DMS153 treated with DMSO at 0.1 percent for 48 hours (cell line): ENCODE measurements around the gene RHOD.
A peak's percentile ranks its signal among the peaks of the same experiment; 100 is the strongest.

Experiments
- DNase-seq: peaks from one replicate; lab custom pipeline; 2025; ENCODE audit not compliant: unreplicated experiment; lab: John Stamatoyannopoulos, UW

Gene RHOD

DNA sequence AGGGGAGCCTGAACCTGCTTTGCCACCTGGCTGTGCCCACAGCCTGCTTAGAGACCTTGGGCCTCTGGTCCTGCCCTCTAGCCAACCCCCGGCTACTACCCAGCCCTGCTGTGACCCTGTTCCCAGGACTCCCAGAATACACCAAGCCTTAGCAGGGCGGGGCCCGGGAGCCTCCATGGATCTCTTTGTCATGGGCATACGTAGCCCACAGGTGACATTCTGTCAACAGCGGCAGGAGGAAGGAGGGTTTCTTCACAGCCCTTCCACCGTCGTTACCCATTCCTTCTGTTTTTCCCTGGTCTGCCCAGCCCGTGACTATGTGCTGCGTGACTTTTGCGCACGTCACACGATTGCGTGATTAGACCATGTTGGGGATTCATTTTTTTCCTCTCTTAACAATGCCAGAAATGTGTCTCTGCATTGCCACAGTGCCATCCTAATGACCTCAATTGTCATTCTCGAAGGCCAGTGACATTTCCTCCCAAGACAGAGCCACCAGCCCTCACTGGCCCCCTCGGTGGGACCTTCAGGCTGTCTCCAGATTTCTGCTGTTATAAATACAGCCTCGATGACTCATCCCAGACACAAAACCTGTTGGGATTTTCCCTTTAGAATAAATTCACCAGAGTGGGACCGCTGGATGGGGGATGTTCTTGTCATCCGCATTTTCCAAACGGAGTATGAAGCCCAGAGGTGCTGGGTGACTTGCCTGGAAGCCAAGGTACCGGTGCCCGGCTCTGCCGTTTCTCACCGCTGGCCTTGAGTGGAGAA, 24.7 kb upstream of the RHOD start:
- DNase-seq, result no peak

DNA sequence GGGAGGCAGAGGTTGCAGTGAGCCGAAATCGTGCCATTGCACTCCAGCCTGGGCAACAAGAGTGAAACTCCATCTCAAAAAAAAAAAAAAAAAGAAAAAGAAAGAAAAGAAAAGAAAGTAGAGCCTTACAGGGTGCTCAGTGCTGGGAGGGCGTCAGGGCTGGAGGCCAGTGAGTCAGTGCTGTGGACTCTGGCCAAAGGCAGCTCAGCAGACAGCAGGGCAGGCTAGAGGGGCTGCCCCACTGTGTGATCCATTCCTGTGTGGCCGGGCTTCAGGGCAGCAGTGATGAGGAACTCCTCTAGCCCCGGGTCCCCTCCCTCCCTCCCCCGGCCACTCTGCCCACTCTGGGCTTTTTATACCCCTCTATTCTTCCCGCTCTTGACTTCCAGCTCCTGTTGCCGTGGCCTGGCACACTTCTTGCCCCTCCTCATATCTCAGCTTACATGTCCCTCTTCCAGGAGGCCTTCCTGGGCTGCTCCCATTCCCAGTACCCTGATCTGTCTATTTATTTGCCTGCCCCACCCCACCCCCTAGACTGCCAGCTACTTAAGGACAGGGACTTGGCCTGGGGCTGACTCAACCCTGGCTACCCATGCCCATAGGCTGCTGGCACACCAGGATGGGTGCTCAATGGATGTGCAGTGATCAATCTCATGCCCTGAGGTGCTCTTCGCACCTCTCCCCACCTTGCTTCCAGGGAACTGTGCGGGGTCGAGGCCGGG, 23.7 kb upstream of the RHOD start:
- no peak for DNase-seq

DNA sequence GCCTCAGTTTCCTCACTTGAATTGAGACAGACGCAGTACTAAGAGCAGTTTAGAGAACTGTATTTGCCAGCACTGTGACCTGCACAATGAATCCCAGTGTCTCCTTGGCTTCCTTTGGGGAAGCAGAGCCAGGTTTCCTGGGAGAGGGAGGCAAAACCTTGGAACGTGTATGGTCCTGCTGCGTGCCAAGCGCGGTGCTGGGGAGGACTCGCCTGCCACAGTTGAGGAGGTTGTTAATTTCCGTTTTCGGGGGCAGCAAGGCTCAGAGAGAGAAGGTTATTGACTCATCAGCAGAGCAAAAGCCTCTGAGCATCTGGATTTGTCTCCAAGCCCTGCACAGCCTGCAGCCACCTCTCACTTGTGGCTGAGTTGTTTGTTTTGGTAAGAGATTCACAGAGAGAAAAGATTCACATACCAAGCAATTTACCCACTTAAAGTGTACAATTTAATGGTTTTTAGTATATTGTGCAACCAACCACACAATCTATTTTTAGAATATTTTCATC, 22.9 kb upstream of the RHOD start:
- no peak for DNase-seq

DNA sequence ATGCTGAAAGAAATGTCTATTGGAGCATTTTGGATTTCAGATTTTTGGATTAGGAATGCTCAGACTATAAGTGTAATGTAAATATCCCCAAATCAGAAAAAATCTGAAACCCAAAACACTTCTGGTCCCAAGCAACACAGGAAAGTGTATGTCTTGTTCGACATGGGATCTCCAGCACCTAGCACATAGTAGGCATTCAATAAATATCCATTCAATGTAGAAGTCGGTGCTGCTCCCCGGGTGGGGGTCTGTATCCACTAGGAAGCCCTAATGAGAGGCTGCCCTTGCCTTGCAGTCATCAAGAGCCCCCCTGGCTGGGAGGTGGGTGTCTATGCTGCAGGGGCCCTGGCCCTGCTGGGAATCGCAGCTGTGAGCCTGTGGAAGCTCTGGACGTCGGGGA, 22.3 kb upstream of the RHOD start:
- DNase-seq, result no peak

DNA sequence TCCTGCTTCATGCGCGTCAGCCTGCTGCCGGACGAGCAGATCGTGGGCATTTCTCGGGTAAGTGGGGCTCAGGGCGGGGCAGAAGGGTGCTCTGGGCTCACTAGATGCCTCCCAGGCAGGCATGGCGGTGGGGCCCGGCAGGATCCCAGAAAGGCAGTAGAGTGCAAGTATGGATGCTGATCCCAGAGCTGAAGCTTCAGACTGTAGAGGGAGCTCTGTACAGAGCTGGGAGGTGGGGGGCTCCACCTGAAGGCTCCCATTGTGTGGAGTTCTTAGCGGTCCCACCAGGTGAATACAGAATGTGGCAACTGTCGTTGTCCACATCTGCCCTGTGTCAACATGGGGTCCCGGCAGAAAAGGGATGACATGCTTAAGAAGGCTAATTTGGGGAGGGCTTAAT, 16.5 kb upstream of the RHOD start:
- no peak for DNase-seq

DNA sequence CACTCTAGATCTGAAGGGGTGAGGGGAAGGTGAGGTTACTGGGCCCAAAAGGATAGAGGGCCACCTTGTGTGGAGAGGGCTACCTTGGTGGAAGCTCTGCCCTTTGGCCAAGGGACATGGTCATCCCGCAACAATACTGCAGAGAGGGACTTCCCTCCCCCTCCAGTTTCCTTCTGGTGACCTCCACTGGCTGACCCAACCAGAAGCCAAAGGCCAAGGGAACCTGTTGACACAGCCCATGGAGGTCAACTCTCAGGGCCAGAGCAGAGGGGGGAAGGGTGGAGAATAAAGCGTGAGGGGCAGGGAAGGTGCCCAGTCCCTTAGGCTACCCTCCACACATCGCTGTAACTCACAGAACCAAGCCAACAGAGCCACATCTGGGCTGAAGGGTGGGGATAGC, 15.0 kb upstream of the RHOD start:
- DNase-seq, result no peak

DNA sequence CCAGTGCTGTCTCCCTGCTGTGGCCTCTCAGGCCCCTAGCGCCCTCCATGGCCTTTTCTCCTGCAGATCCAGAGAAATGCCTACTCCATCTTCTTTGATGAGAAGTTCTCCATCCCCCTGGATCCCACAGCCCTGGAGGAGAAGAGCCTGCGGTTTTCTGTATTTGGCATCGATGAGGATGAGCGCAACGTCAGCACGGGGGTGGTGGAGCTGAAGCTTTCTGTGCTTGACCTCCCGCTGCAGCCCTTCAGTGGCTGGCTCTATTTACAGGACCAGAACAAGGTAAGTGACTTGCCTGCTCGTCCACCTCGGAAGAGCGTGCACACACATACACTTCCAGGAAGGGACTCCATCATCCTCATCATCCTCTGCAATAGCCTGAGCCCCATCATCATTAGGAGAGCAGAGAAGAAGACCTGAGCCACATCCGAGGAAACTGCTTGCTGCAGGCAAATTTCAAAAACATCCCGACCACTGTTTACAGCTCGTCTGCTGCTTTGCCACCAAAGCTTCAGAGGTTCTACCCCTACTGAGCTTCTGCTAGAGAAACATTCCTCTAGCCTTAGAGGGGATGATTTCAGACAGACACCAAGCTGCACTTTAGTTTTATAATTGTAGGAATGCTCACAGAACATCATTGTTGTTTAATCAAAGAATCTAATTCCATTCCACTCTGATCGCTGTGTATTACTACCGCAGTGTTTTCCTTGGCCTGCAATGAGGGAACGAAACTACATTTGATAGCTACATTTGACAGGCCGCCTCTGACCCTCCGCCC, 12.9 kb upstream of the RHOD start:
- no peak for DNase-seq

DNA sequence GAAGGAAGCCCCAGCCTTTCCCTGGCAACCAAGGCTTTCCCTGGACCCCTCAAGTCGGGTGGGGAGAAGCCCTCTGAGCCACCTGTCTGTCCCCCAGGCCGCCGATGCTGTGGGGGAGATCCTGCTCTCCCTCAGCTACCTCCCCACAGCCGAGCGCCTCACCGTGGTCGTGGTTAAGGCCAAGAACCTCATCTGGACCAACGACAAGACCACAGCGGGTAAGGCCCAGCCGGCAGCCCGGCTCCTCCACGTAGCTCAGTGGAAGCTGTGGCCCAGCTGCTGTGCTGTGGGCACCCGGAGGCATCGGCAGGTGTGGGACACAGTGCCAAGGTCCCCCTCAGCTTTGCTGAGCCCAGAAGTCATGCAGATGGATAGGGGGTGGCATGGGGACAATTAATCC, 12.2 kb upstream of the RHOD start:
- DNase-seq, result no peak

DNA sequence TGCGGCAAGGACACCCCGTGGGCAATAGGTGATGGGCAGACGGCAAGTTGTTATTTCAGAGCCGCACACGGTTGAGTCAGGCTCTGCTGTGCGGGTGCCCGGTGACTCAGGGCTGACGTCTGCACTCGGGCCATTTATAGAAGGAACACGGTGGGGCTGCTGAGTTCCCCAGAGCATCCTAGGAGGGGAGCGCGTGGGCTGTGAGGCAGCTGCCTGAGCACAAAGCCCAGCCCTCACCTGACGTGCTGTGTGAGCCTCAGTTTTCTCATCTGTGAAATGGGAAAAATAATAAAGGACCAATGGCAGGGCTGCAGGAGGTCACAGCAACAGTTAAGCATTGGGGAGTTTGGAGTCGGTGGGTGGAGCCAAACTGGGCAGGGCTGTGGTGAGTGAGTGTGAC, 11.3 kb upstream of the RHOD start:
- DNase-seq, result no peak

DNA sequence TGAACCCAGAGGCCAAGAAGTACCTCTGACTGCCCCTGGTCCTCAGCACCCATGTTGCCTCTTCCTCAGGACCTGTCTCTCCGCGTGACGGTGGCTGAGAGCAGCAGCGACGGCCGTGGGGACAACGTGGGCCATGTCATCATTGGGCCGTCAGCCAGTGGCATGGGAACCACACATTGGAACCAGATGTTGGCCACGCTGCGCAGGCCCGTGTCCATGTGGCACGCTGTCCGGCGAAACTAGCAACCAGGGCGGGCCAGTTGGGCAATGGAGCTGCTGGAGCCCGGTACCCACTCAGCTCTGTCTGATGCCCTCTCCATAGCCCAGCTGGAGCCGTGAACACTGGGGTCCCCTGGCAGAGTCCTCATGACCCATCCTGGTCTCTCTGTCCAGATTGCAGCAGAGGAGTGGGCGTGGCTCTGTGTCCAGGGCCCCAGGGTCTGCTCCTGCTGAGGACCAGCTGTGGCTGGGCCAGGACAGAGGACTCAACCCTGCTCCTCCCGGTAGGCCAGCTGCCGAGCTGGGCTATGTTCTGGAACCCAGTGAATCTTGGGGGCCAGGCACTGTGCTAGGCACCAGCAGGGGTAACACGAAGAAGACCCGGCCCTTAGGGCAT, 8.0 kb upstream of the RHOD start:
- no peak for DNase-seq

DNA sequence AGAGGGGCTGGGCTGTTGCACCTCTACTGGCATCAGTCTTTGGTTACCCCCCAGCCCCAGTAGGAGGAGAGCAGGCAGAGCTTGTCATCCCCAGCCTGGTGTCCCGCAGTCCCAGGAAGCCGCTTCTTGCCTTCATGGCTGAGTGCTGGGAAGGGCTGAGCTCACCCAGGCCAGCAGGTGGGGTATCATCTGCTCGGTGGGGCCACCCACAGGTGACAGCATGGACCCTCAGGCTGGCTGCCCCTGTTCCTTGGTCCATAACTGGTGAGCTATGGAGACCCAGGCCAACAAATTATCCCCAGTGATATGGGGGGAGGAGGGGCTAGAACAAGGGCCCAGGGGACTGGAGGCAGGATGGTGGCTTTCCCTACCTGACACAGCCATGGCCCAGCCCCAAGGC, 6.5 kb upstream of the RHOD start:
- no peak for DNase-seq

DNA sequence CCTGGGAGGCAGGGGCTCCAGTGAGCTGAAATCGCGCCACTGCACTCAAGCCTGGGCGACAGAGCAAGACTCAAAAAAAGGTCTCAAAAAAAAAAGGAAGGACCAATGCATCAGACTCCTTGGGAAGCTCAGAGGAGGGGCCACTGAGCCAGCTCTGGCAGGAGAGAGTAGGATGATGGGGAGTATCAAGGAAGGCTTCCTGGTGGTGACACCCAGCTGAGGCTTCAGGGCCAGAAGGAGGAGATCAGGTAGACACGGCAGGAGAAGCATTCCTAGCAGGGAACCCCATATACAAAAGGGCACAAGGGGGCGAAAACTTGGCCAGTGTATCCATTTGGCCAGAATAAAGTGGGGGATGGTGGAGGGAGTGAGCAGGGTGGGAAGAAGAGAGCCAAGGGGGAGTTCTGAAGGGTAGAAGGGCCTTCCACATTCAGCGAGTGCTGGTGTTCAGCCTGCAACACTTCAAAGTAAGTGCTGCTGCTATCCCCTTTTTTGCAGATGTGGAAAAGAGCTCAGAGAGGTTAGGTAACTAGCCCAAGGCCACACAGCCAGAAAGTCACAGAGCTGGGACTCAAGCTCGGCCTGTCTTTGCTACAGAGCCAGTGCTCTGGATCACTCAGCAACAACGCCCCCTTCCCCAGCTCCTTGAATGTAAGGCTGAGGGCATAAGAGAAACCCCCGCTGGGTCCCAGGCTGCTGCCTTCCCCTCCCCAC, 5.3 kb upstream of the RHOD start:
- no peak for DNase-seq

DNA sequence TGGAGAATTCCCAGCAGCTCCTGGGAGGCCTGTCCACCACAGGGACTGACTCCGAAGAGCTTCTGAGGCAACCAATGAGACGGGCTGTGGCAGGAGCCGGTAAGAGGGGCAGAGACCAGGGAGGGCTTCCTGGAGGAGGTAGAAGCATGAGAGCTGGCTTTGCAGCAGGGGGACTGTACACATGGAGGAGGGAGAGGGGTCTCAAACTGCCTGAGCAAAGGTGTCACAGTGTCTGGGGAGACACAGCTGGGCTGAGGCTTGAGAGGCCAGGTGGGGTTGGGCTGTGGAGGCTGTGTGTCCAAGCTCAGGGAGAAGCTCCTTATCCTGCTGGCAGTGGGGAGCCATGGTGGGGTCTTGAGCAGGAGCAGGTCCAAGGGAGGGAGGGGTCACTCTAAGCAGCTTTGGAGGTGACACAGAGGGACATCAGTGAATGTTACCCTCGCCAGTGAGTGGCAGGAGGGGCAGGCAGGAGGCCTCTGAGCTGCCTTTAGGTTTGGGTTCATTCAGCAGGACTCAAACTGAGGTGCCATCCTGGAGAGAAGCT, 4.6 kb upstream of the RHOD start:
- DNase-seq, result no peak

DNA sequence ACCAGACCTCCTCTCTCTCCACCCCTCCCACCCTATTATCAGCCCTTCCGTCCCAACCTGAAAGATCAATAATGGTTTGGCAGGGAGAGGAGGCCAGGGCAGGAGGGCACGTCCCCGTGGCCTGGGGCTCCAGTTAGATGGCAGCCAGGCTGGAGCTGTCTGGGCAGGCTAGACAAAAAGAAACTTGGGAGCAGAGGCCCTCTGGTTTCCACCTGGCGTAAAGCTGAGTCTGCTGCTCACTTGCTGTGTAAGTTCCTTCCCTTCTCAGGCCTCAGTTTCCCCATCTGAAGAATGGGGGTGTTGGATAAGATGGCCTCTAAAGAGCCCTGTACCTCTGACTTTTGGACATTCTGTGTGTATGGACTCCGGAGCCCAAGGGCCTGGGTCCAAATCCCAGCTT, 3.8 kb upstream of the RHOD start:
- no peak for DNase-seq

DNA sequence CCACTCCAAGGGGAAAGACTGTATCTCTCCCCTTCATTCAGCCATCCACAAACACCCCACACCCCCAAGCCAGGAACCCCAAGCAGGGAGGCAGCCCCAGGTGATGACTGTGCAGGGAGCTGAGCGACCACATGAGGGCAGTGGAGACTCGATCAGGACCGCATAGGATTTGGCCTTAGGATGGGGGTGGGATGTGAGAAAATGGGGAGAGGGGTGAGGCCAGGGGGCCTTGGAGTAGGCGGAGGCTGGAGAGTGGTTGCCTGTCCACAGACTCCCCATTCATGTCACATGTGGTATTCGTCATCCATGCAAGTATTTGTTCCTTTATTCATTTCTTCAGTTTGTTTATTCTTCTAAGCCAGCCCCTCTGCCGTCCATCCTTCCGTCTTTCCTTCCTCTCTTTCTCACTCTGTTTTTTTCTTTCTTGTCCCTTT, 2.7 kb upstream of the RHOD start:
- DNase-seq, result peak; percentile 5

DNA sequence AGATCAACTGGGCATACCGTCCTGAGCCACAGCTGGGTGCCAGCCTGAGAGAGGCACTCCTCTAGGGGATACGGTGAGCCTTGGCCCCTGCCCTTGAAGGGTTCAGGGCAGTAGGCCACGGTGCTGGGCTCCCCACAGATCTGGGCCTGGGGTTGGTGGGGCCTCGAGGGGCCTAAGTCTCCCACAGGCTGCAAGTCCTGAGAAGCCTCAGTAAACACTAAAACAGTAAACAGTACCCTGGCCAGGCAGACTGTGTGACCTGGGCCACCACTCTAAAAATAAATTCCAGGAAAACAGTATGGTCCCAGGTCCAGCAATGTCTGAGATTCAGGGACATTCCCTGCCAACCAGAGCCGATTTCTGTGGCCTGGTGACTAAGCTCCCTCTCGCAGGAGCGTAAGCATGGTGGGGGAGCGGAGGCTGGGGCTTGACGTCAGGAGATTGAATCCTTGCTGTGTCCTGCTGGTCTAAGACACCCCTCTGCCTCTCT, 2.3 kb upstream of the RHOD start:
- no peak for DNase-seq

DNA sequence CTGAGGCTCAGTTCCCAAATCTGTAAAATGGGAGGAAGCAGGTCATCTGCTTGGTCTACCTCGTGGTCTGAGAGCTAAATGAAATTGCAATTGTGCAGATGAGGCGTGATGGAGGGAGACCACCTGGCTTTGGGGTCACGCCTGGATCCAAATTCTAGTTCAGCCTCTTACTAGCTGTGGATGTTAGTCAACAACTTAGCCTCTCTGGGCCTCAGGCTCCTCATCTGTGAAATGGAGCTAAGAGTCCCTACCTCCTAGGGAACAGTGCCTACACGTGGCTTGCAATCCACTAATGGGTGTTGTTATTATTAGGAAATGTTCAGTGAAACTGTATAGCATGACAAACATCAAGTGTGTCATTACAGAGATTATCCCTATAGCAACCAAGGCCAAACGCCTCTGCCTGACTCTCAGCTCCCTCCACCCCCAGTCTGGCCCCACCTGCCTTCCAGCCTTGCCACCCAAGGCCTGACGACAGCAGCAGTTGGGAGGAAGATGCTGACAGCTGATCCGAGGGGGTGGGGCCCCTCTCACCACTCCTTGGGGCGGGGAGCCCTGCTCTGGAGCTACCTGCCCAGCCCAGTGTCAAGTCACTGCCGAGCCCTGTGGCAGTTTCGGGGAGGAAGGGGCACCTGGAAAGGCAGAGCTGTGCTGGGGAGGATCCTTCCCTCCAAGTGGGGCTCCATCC, 1.7 kb upstream of the RHOD start:
- DNase-seq, result peak; percentile 53

DNA sequence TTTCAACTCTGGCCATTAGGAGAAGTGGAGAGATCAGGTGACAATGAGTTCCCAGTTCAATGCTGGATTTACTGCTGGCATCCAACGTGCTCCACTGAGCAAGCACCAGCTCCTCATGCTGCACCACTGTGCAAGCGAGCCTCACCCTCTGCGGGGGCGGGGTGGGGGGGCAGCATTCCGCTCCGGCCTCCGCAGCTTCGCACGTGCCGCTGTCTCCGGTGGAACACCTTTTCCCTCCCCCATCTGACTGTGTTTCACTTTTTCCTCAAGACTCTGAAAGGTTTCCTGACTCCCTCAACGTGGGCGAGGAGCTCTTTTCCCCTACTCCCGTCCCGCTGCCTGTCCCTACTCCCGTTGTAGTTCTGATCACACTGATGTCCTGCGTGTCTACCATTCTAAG, 835 bp upstream of the RHOD start:
- no peak for DNase-seq

DNA sequence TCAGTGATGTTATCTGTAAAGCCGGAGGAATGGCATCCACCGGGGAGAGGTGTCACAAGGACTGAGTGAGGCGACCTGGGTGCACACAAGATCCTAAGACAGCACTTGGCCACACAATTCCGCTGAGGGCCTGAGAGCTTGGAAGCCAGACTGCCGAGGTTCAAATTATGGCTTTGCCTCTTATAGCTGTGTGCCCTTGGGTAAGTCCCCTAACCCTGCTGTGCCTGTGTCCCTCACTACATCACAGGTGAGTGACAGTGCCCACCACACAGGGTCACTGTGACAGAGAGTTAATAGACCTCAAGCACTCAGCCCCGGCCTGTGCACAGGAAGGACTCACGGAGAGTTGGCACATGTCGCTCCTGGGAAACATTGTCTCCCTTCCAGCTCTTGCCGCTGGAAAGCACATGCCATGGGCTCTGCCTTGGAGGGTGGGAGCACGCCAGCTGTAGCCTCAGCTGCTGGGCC, 592 bp downstream of the RHOD start:
- DNase-seq, result no peak

DNA sequence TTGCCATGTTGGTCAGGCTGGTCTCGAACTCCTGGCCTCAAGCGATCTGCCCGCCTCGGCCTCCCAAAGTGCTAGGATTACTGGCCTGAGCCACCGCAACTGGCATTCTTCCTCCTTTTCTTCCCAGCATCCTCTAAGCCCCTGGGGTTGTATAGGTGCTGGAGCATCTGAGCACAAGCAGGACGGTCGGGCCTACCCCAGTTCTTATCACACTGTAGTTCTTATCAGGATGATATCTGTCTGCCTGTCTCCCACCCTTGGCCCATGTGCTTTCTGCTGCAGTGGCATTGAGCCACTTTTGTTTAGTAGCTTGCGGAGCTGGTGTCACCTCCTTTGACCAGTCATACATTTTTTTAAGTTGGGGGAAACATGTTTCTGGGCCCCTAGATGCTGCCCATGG, 1.9 kb downstream of the RHOD start:
- no peak for DNase-seq
